Gastroesophageal sphincter (tissue), 4 donors: ENCODE measurements around the gene LYVE1. TPM values are rescaled to one million over a fixed set of nuclear protein-coding genes. Genes with fewer than 3 reads are reported as not detected.

Experiments
- ATAC-seq: fragments of 150-250 bp; one replicate; pipeline ENCODE4 v1.9.1; 2016; ENCODE audit warnings: mild to moderate bottlenecking, moderate library complexity
- H3K27ac ChIP-seq, 4 donors: fragments of 200-600 bp; sonication (generic) in 3 of 4; 1 replicate in 3 of 4; 2 replicates in 1 of 4; pipeline ENCODE4 v1.5.1; 2016 to 2019
- H3K27me3 ChIP-seq: fragments of 200-600 bp; sonication (generic); one replicate; pipeline ENCODE4 v1.5.1; 2019
- H3K36me3 ChIP-seq, 2 donors: fragments of 200-600 bp; sonication (generic); one replicate each; pipeline ENCODE4 v1.5.1; 2019; ENCODE audit warnings: control low read depth in 1 of 2
- H3K4me1 ChIP-seq, 3 donors: fragments of 200-600 bp; sonication (generic); 1 replicate in 2 of 3; 2 replicates in 1 of 3; pipeline ENCODE4 v1.5.1; 2016 to 2019; ENCODE audit warnings: control low read depth in 2 of 3
- H3K4me3 ChIP-seq, 2 donors: fragments of 200-600 bp; sonication (generic); one replicate each; pipeline ENCODE4 v1.5.1; 2019; ENCODE audit warnings: mild to moderate bottlenecking in 1 of 2, moderate library complexity in 1 of 2
- H3K9me3 ChIP-seq, 3 donors: fragments of 200-600 bp; sonication (generic); one replicate each; pipeline ENCODE4 v1.5.1; 2017 to 2019; ENCODE audit warnings: control low read depth in 2 of 3
- EP300 ChIP-seq: sonication (generic); formaldehyde crosslinking; IDR thresholded peaks from one replicate; pipeline ENCODE4 v1.6.1; 2017; ENCODE audit warnings: antibody characterized with exemption, mild to moderate bottlenecking
- POLR2A ChIP-seq, 2 donors: fragments of 450-650 bp; IDR thresholded peaks; one replicate each; pipeline ENCODE4 v1.6.1; 2017; ENCODE audit warnings: antibody characterized with exemption in 2 of 2, mild to moderate bottlenecking in 2 of 2, moderate library complexity in 1 of 2
- POLR2AphosphoS5 ChIP-seq: sonication (generic); formaldehyde crosslinking; IDR thresholded peaks from one replicate; pipeline ENCODE4 v1.6.1; 2017; ENCODE audit warnings: antibody characterized with exemption
- WGBS, 2 donors: methylation state at CpG; one replicate each; pipeline ENCODE4 v1.1.5; 2018; ENCODE audit warnings: low coverage in 1 of 2; 5-methylcytosine and 5-hydroxymethylcytosine counted together
- total RNA-seq, 4 donors: library from RNA; depleted of rRNA; stranded (reverse); fragments of >200 nt; gene quantifications; one replicate each; pipeline ENCODE4 v1.1.0, GENCODE V29; 2016
- TF ChIP-seq, protein P1 (sequence below), 4 experiments: fragments of 200-600 bp in 2 of 4; fragments of 450-650 bp in 2 of 4; sonication (generic) in 1 of 4; IDR thresholded peaks; one replicate each; pipeline ENCODE4 v1.5.1; 2017 to 2019; ENCODE audit warnings: antibody characterized with exemption in 4 of 4, mild to moderate bottlenecking in 2 of 4, moderate library complexity in 2 of 4

The LYVE1 gene
- total RNA-seq, 4 donors from 2014 or later, result 13.2 to 191 (median 102) TPM

- peak; percentile 68 for ATAC-seq
- 36 to 50% methylated on average over 8 to 9 of the region's 9 CpGs for WGBS, 2 donors
- no peak overlapping the region for H3K4me3 ChIP-seq
- H3K27ac ChIP-seq, result peak overlapping the region; percentile 78 to 86 (median 82)
- no peak for TF ChIP-seq EP300
- TF ChIP-seq POLR2AphosphoS5, result peak; percentile 83
- H3K4me1 ChIP-seq, result peaks cover 10 to 80% (median 11%) of the 10 kb centered on the region in 3 donors
- no peaks in the 10 kb centered on the region for H3K9me3 ChIP-seq
- no peaks in the 10 kb centered on the region for H3K27me3 ChIP-seq
- H3K36me3 ChIP-seq, result peaks cover 0 to 90% of the 10 kb centered on the region in 2 donors
Measured at GRCh38 chr11:10604340-10604748, 35.9 kb upstream of the LYVE1 start.

DNA sequence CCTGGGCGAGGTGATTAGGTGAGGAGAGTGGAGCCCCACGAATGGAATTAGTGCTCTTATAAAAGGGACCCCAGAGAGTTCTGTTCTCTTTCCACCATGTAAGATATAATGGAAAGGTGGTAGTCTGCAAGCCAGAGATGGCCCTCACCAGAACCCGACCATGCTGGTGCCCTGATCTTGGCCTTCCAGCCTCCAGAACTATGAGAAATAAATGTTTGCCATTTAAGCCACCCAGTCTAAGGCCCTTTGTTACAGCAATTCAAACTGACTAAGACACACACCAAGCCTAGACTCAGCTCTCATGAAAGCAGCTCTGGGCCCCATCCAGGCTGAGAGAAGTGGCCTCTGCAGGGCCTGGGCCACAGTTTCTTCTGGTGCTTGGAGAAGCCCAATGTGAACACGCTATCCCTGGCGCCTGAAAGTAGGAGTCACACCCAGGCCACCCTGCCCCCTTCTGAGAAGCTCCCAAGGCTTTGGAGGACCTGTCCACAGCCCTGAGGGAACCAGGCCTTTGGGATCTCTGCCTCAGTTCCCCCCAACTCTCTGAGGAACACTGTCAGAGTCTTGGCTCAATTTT lies 35.3 kb upstream of the LYVE1 start:
- peak overlapping the region; percentile 78 to 86 (median 82) for H3K27ac ChIP-seq
- TF ChIP-seq POLR2A (IDR thresholded peaks at IDR 0.05) (no peak), POLR2AphosphoS5 (no peak), EP300 (no peak)
- TF ChIP-seq, protein P1, sequence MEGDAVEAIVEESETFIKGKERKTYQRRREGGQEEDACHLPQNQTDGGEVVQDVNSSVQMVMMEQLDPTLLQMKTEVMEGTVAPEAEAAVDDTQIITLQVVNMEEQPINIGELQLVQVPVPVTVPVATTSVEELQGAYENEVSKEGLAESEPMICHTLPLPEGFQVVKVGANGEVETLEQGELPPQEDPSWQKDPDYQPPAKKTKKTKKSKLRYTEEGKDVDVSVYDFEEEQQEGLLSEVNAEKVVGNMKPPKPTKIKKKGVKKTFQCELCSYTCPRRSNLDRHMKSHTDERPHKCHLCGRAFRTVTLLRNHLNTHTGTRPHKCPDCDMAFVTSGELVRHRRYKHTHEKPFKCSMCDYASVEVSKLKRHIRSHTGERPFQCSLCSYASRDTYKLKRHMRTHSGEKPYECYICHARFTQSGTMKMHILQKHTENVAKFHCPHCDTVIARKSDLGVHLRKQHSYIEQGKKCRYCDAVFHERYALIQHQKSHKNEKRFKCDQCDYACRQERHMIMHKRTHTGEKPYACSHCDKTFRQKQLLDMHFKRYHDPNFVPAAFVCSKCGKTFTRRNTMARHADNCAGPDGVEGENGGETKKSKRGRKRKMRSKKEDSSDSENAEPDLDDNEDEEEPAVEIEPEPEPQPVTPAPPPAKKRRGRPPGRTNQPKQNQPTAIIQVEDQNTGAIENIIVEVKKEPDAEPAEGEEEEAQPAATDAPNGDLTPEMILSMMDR (IDR thresholded peaks at IDR 0.05), result no peak
- no peak overlapping the region for H3K4me3 ChIP-seq
- peaks cover 0 to 85% of the 10 kb centered on the region in 2 donors for H3K36me3 ChIP-seq
- no peaks in the 10 kb centered on the region for H3K9me3 ChIP-seq
- no peaks in the 10 kb centered on the region for H3K27me3 ChIP-seq
- 90 to 100% methylated on average over 2 to 3 of the region's 5 CpGs for WGBS, 2 donors
- H3K4me1 ChIP-seq, result peaks cover 11 to 85% (median 13%) of the 10 kb centered on the region in 3 donors
- no peak for ATAC-seq

- WGBS, 2 donors, result 83 to 100% methylated on average over 2 to 3 of the region's 12 CpGs
- Histone ChIP-seq H3K4me3 (no peak overlapping the region), H3K27ac (peak overlapping the region; percentile 78 to 86 (median 82)), H3K27me3 (no peaks in the 10 kb centered on the region), H3K9me3 (no peaks in the 10 kb centered on the region), H3K4me1 (peaks cover 11 to 91% (median 13%) of the 10 kb centered on the region in 3 donors), H3K36me3 (peaks cover 0 to 76% of the 10 kb centered on the region in 2 donors)
- TF ChIP-seq POLR2AphosphoS5 (no peak), POLR2A (IDR thresholded peaks at IDR 0.05) (no peak), EP300 (no peak)
- TF ChIP-seq, protein P1 (IDR thresholded peaks at IDR 0.05), result no peak
- ATAC-seq, result no peak
Measured at GRCh38 chr11:10602945-10603344, 34.5 kb upstream of the LYVE1 start.

- Histone ChIP-seq H3K4me3 (no peak overlapping the region), H3K27ac (peak overlapping the region; percentile 78 to 86 (median 82)), H3K36me3 (peaks cover 0 to 74% of the 10 kb centered on the region in 2 donors), H3K27me3 (no peaks in the 10 kb centered on the region), H3K4me1 (peaks cover 8 to 91% (median 13%) of the 10 kb centered on the region in 3 donors), H3K9me3 (no peaks in the 10 kb centered on the region)
- WGBS, 2 donors, result 86 to 100% methylated on average over 3 to 4 of the region's 7 CpGs
- no peak for ATAC-seq
- TF ChIP-seq, protein P1 (IDR thresholded peaks at IDR 0.05), result no peak
- TF ChIP-seq POLR2AphosphoS5 (no peak), EP300 (no peak), POLR2A (IDR thresholded peaks at IDR 0.05) (no peak)
Measured at GRCh38 chr11:10602366-10602765, 33.9 kb upstream of the LYVE1 start.

DNA sequence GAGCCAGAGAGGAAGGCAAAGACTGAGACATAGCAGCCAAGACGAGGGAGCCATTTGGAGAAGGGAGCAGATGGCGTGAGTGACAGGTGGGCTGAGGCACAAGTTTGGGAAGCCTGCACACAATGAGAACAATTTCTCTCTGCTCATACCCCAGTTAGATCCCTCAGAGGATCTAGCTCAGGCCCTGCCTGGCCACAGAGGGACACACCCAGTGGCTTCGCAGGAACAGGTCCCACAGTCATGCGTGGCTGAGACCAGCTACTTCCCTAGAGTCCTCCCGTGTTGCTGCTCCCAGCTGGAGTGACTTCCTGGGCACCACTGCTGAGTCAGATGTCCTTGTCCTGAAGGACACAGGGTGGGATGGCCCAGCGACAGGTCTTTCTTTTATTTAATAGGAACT lies 33.4 kb upstream of the LYVE1 start:
- H3K9me3 ChIP-seq, result no peaks in the 10 kb centered on the region
- no peak overlapping the region for H3K4me3 ChIP-seq
- 74% methylated on average over 5 of the region's 6 CpGs; no CpG with 5 or more reads in 1 of the 2 donors for WGBS, 2 donors
- H3K27ac ChIP-seq, result peak overlapping the region; percentile 78 to 86 (median 82)
- no peaks in the 10 kb centered on the region for H3K27me3 ChIP-seq
- peak; percentile 7 for ATAC-seq
- H3K36me3 ChIP-seq, result peaks cover 0 to 73% of the 10 kb centered on the region in 2 donors
- TF ChIP-seq, protein P1 (IDR thresholded peaks at IDR 0.05), result no peak
- TF ChIP-seq EP300, result no peak
- TF ChIP-seq POLR2A (IDR thresholded peaks at IDR 0.05), result no peak
- TF ChIP-seq POLR2AphosphoS5, result peak; percentile 3
- peaks cover 7 to 90% (median 13%) of the 10 kb centered on the region in 3 donors for H3K4me1 ChIP-seq
